ENCODE data around the gene RAE1. TPM values are rescaled to one million over a fixed set of nuclear protein-coding genes. Genes with fewer than 3 reads are reported as not detected.

The RAE1 gene
- total RNA-seq, 2 experiments from 2014 or later, result 35.0 to 37.2 TPM

DNA sequence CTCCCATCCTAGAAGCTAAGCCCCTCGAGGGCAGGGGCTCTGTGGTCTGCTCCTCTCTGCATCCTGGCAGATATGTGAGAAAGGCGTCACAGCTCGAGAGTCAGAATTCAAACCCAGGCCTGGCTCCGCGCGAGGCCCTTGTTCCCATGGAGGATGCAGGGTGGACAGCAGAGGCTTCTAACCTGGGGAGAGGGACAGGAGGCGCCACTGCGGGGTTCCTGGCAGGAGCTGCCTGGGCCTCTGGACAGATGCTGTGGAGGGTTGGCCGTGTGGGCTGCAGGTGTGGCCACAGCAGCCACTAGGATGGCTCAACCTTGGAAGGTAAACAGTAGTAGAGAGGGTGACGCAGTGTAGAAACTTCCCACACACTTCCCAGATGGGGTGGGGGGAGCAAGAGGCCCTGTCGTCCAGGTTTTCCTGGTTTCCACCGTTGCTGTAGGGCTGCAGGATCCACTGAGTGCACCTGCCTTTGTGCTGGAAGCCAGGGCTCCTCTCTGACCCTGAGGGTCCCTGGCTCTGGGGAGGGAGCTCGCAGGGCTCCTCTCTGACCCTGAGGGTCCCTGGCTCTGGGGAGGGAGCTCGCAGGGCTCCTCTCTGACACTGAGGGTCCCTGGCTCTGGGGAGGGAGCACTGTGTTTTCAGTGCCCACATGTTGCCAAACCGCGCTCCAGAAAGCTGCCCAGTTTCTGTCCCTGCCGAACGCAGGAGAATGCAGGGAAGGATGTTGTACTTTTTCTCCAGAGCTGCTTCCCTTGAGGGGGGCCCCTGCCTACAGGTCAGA lies 54.4 kb downstream of the RAE1 start:
- ChIA-PET POLR2A (interaction anchor here (0.6 to 0.7 kb wide), 2 partner anchors 26 to 1013 kb away, joined by 3 to 5 read pairs; partner anchors contain the start of genes AURKA and CSTF1), CTCF (no interaction called here)
- ATAC-seq, result no peak
- no peaks in the 10 kb centered on the region for H3K9me3 Mint-ChIP-seq (ENCODE audit: insufficient read depth)
- no peak overlapping the region for H3K4me3 Mint-ChIP-seq
- peaks cover 55% of the 10 kb centered on the region for H3K36me3 Mint-ChIP-seq (ENCODE audit: low read depth)
- H3K27ac Mint-ChIP-seq, result no peak overlapping the region
- peaks cover 40% of the 10 kb centered on the region for H3K4me1 Mint-ChIP-seq (ENCODE audit: low read depth)
- no peak for DNase-seq
- H3K27me3 Mint-ChIP-seq (ENCODE audit: low read depth), result no peaks in the 10 kb centered on the region

DNA sequence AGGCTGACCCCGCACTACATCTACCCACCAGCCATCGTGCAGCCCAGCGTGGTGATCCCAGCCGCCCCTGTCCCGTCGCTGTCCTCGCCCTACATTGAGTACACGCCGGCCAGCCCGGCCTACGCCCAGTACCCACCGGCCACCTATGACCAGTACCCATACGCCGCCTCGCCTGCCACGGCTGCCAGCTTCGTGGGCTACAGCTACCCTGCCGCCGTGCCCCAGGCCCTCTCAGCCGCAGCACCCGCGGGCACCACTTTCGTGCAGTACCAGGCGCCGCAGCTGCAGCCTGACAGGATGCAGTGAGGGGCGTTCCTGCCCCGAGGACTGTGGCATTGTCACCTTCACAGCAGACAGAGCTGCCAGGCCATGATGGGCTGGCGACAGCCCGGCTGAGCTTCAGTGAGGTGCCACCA lies 56.5 kb downstream of the RAE1 start:
- CTCF ChIA-PET, result no interaction called here
- peaks cover 36% of the 10 kb centered on the region for H3K36me3 Mint-ChIP-seq (ENCODE audit: low read depth)
- no peaks in the 10 kb centered on the region for H3K27me3 Mint-ChIP-seq (ENCODE audit: low read depth)
- no peak for ATAC-seq
- peak overlapping the region; percentile 39 for H3K27ac Mint-ChIP-seq
- no peak overlapping the region for H3K4me3 Mint-ChIP-seq
- no peak for DNase-seq
- POLR2A ChIA-PET, result interaction anchor here (1.3 kb wide), 1 partner anchor 15 kb away, joined by 4 read pairs; no protein-coding TSS in a partner anchor
- peaks cover 34% of the 10 kb centered on the region for H3K4me1 Mint-ChIP-seq (ENCODE audit: low read depth)
- H3K9me3 Mint-ChIP-seq (ENCODE audit: insufficient read depth), result no peaks in the 10 kb centered on the region

DNA sequence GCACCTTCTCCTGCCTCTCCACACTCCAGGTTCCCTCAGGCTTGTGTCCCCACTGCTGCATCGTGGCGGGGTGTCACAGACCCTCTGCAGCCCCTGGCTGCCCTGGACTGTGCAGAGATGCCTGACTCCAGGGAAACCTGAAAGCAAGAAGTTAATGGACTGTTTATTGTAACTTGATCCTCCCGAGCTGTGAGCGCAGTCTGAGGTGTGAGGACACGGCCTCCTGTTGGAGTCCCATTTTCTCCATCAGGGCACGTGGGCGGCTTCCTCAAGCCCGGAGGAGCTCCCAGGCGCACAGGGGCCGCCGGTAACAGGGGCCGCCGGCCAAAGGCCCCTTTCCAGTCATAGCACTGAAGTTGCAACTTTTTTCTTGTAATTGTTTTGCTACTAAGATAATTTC lies 57.1 kb downstream of the RAE1 start:
- Mint-ChIP-seq H3K27me3 (ENCODE audit: low read depth) (no peaks in the 10 kb centered on the region), H3K9me3 (ENCODE audit: insufficient read depth) (no peaks in the 10 kb centered on the region), H3K4me1 (ENCODE audit: low read depth) (peaks cover 31% of the 10 kb centered on the region), H3K4me3 (no peak overlapping the region), H3K27ac (no peak overlapping the region), H3K36me3 (ENCODE audit: low read depth) (peaks cover 36% of the 10 kb centered on the region)
- DNase-seq, result no peak
- CTCF ChIA-PET, result no interaction called here
- POLR2A ChIA-PET, result interaction anchor here (1.3 kb wide), 1 partner anchor 16 kb away, joined by 4 read pairs; no protein-coding TSS in a partner anchor
- no peak for ATAC-seq

DNA sequence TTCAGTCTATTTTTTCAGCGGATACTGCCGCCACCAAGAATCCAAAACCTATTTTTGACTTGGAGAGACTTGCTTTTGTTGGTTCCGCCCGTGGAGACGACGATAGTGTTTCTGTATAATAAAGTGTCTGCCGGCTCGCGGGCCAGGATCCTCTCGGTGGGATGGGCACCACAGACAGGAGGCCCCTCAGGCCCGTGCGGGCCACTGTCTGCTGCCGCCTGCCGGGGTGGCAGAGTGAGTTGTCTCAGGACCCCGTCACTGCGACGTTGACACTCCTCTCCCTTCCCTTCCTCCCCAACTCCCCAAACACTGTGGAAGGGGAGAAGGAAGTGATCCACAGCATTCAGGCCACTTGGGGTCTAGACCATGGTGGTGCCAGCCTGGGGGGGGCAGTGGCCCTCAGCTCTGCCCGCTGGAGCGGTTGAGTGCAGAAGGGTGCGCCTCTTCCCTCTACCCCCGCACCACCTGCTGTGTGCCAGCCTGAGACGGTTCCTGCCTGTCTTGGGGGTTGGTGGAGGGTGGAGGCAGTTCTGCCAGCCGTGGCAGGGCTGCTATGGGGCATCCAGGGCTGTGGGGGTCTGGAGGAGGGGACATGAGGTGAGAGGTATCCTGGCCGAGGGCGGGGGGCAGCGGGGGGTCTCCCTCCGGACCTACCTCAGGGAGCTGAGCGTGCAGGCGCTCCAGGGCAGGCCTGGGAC lies 57.6 kb downstream of the RAE1 start:
- POLR2A ChIA-PET, result interaction anchor here (0.5 to 1.3 kb wide), 3 partner anchors 10 to 16 kb away, joined by 4 read pairs; no protein-coding TSS in a partner anchor
- H3K27me3 Mint-ChIP-seq (ENCODE audit: low read depth), result no peaks in the 10 kb centered on the region
- CTCF ChIA-PET, result no interaction called here
- H3K4me3 Mint-ChIP-seq, result no peak overlapping the region
- H3K9me3 Mint-ChIP-seq (ENCODE audit: insufficient read depth), result no peaks in the 10 kb centered on the region
- DNase-seq, result no peak
- H3K4me1 Mint-ChIP-seq (ENCODE audit: low read depth), result peaks cover 27% of the 10 kb centered on the region
- ATAC-seq, result no peak
- H3K36me3 Mint-ChIP-seq (ENCODE audit: low read depth), result peaks cover 32% of the 10 kb centered on the region
- no peak overlapping the region for H3K27ac Mint-ChIP-seq

DNA sequence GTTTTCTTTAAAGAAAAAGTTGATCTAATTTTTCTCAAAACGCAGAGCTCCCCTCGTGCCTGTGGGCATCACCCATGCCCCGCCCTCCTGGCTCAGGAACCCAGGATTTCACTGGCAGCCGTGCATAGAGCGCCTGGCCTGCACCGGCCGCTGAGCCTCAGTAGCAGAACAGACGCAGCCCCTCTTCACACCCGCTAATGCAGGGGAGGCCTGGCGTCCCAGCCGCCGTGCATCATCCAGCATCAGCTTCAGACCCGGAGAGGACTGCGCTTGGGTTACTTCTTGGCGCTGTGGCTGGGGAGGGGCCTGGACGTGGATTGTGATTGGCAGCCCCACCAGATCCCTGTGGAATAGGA lies 58.2 kb downstream of the RAE1 start:
- DNase-seq (no peak), ATAC-seq (no peak)
- H3K36me3 Mint-ChIP-seq (ENCODE audit: low read depth), result peaks cover 26% of the 10 kb centered on the region
- ChIA-PET CTCF (no interaction called here), POLR2A (interaction anchor here (0.5 to 1.0 kb wide), 2 partner anchors 11 to 15 kb away, joined by 4 read pairs; no protein-coding TSS in a partner anchor)
- no peaks in the 10 kb centered on the region for H3K9me3 Mint-ChIP-seq (ENCODE audit: insufficient read depth)
- no peaks in the 10 kb centered on the region for H3K27me3 Mint-ChIP-seq (ENCODE audit: low read depth)
- H3K4me3 Mint-ChIP-seq, result no peak overlapping the region
- H3K4me1 Mint-ChIP-seq (ENCODE audit: low read depth), result peaks cover 21% of the 10 kb centered on the region
- H3K27ac Mint-ChIP-seq, result no peak overlapping the region

DNA sequence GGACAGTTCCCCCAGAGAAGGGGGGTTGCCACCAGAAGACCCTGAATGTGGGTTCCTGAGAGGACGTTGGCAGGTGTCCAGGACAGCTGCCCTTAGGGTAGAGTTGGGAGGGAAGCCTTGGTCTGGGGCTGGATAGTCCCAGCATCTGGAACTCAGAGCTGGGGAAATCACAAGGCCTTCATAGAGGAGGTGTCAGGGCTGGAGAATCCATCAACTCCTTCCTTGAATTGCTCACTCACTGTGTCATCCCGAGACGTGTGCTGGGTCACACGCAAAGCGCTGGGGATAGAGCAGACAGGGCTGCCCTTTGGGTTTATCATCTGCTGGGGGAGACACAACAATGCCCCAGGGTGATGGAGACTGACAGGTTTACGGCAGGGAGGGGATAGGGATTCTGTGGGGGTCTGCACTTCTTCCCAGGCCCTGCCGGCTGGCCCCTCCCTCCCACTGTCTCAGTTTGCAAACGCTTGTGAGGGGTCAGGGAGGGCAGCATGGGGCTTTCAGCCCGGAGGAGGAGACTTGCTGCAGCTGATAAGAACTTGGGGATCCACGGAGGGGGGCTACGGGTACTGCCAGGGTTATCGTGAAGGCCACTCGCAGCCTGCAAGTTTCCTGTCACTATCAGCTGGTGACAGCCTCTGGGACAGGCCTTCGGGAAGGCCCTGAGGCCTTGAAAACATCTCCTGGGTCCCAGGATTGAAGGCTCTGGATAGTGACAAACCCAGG lies 58.8 kb downstream of the RAE1 start:
- CTCF ChIA-PET, result no interaction called here
- Mint-ChIP-seq H3K9me3 (ENCODE audit: insufficient read depth) (no peaks in the 10 kb centered on the region), H3K4me3 (no peak overlapping the region), H3K4me1 (ENCODE audit: low read depth) (peaks cover 17% of the 10 kb centered on the region), H3K27ac (no peak overlapping the region), H3K36me3 (ENCODE audit: low read depth) (peaks cover 26% of the 10 kb centered on the region), H3K27me3 (ENCODE audit: low read depth) (no peaks in the 10 kb centered on the region)
- POLR2A ChIA-PET, result interaction anchor here (1.0 kb wide), 1 partner anchor 12 kb away, joined by 4 read pairs; no protein-coding TSS in a partner anchor
- no peak for DNase-seq
- ATAC-seq, result no peak

DNA sequence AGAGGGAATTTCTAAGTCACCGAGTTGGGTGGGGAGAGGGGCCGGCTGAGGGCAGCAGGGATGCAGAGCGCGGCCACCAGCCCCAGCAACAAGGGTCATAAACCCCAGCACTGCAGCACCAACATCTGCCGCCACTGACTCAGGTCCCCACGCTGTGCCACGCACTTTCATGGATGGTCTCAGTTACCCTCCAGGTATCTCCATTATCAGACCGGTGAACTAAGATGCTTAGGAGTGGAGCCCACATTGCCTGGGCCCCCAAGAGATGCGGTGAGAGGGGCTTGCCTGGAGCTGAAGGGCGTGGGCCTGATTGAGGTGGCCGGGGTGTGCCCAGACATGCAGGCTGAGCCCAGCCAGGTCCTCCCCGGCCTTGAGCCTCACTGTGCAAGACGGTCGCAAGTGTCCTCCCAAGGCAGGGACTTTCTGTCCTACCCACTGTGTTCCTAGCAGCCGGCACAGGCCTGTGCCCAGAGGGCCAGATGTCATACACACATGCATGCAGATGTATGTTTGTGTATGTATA lies 59.4 kb downstream of the RAE1 start:
- Mint-ChIP-seq H3K27me3 (ENCODE audit: low read depth) (no peaks in the 10 kb centered on the region), H3K4me3 (no peak overlapping the region), H3K9me3 (ENCODE audit: insufficient read depth) (no peaks in the 10 kb centered on the region), H3K4me1 (ENCODE audit: low read depth) (peaks cover 17% of the 10 kb centered on the region), H3K27ac (no peak overlapping the region), H3K36me3 (ENCODE audit: low read depth) (peaks cover 23% of the 10 kb centered on the region)
- ATAC-seq (no peak), DNase-seq (no peak)
- ChIA-PET POLR2A (no interaction called here), CTCF (no interaction called here)

DNA sequence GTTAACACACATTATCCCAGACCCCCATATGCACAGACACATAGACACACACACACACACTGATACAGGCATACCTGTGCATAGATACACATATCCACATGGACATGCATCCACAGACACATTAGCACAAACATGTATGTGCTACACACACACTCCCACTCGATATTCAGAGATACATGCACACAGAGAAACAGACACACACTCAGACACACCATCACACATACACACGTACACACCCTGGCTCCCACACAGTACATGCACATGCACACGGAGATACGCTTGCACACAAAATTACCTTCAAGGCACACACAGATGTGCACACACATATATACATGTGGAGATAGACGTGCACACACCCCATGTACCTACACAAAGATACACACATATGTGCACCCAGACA lies 59.9 kb downstream of the RAE1 start:
- peaks cover 23% of the 10 kb centered on the region for H3K36me3 Mint-ChIP-seq (ENCODE audit: low read depth)
- no peak overlapping the region for H3K4me3 Mint-ChIP-seq
- DNase-seq (no peak), ATAC-seq (no peak)
- peaks cover 17% of the 10 kb centered on the region for H3K4me1 Mint-ChIP-seq (ENCODE audit: low read depth)
- POLR2A ChIA-PET, result no interaction called here
- no peaks in the 10 kb centered on the region for H3K27me3 Mint-ChIP-seq (ENCODE audit: low read depth)
- H3K9me3 Mint-ChIP-seq (ENCODE audit: insufficient read depth), result no peaks in the 10 kb centered on the region
- CTCF ChIA-PET, result no interaction called here
- no peak overlapping the region for H3K27ac Mint-ChIP-seq

DNA sequence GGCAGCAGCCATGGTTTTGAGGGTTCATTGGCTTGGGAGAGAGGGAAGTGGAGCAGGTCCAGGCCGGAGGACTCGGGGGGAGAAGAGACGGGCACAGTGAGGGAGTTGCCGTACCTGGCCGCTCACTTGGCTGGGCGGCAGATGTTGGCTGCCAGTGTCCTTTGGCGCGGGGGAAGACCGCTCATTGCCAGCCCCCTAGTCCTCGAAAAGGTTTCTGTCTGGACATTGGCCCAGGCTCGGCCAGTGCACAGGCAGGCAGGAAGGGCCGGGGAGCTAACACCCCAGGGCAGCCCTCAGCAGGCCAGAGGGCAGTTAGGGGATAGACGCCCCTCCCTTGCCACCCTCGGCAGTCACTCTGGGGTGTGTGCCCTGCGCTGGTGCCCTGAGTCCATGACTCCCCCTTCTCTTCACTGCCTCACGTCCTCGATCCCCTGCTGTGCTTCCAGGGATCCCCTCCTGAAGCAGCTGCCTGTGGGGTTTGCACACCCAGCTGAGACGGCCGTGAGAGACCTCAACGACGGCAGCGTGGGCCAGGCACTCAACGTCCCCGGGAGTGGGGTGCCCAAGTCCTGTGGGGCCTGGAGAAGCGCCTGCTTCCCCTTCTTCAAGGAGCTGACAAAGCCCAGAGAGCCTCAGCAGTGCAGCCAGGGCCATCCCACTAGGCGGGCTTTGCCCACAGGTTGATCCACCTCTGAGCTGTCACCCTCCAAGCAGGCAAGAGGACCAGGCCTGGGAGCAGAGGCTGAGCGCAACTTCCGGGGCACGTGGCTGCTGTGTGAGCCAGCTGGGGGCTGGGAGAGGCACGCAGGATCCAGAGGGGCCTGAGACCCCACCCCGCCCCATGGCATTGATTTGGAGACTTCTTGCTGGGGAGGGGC lies 60.6 kb downstream of the RAE1 start:
- Mint-ChIP-seq H3K36me3 (ENCODE audit: low read depth) (peaks cover 23% of the 10 kb centered on the region), H3K4me3 (no peak overlapping the region), H3K4me1 (ENCODE audit: low read depth) (peaks cover 17% of the 10 kb centered on the region), H3K27me3 (ENCODE audit: low read depth) (no peaks in the 10 kb centered on the region), H3K27ac (no peak overlapping the region), H3K9me3 (ENCODE audit: insufficient read depth) (no peaks in the 10 kb centered on the region)
- CTCF ChIA-PET, result interaction anchor here (1.2 kb wide), 1 partner anchor 24 kb away, joined by 7 read pairs; no protein-coding TSS in a partner anchor
- ATAC-seq (no peak), DNase-seq (no peak)
- POLR2A ChIA-PET, result interaction anchor here (0.8 to 1.9 kb wide), 2 partner anchors 13 to 19 kb away, joined by 3 to 8 read pairs; no protein-coding TSS in a partner anchor

DNA sequence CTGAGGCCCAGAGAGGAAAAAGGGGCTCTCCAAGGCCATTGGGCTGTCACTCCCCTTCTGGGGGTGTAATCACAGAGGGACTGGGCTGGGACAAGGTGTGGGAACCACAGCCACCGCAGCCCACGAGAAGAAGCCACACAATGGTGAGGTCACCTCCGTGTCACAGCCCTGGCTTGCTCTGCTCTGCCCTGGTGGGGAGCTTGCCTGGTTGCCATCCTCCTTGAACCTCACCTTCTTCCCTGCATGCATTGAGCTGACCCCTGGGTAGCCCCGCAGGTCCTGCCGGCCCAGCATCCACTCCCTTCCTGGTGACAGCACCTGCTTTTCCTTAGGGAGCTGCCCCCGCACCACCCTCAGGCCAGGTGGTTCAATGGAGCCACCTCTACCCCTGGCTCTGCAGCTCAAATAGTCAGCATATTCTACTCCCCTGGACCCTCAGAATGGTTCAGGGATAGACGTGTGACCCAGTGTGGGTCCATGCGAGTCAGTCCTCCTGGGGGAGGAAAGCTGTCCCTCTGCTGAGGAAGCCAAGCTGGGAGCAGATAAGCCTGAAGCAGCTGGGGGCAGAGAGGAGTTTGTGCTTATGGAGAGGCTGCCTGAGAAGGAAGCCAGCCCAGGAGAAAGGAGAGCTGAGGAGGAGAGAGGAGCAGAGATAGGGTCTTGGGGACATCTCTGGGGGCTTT lies 61.4 kb downstream of the RAE1 start:
- Mint-ChIP-seq H3K27ac (peak overlapping the region; percentile 46), H3K4me1 (ENCODE audit: low read depth) (peaks cover 17% of the 10 kb centered on the region), H3K9me3 (ENCODE audit: insufficient read depth) (no peaks in the 10 kb centered on the region), H3K27me3 (ENCODE audit: low read depth) (peaks cover 4% of the 10 kb centered on the region), H3K36me3 (ENCODE audit: low read depth) (peaks cover 16% of the 10 kb centered on the region), H3K4me3 (no peak overlapping the region)
- DNase-seq (peak; percentile 56), ATAC-seq (peak; percentile 54)
- CTCF ChIA-PET, result interaction anchor here (1.0 to 1.7 kb wide), 4 partner anchors 20 to 31 kb away, joined by 4 to 7 read pairs (median 6); no protein-coding TSS in a partner anchor
- POLR2A ChIA-PET, result interaction anchor here (0.8 to 1.9 kb wide), 3 partner anchors 14 to 21 kb away, joined by 3 to 8 read pairs (median 4); no protein-coding TSS in a partner anchor
